Loucy (cell line): Measurements from ENCODE around the gene RCC1.
"Not testable (repeated sequence)": the region's sequence is repeated elsewhere in the genome, so short reads cannot be mapped to it uniquely, and the experiment has no call there.

ENCODE experiments used
- EZH2phosphoT487 ChIP-seq: fragments of 200-600 bp; IDR thresholded peaks from 2 replicates; pipeline ENCODE4 v1.6.1; 2018; ENCODE audit warnings: antibody characterized with exemption, mild to moderate bottlenecking, moderate library complexity, borderline replicate concordance
- TF ChIP-seq, protein P1 (sequence below): fragments of 200-600 bp; sonication (generic); conservative IDR thresholded peaks from 2 replicates; pipeline ENCODE4 v1.5.1; 2014; ENCODE audit warnings: mild to moderate bottlenecking, antibody characterized with exemption, low read length

- TF ChIP-seq, protein P1, sequence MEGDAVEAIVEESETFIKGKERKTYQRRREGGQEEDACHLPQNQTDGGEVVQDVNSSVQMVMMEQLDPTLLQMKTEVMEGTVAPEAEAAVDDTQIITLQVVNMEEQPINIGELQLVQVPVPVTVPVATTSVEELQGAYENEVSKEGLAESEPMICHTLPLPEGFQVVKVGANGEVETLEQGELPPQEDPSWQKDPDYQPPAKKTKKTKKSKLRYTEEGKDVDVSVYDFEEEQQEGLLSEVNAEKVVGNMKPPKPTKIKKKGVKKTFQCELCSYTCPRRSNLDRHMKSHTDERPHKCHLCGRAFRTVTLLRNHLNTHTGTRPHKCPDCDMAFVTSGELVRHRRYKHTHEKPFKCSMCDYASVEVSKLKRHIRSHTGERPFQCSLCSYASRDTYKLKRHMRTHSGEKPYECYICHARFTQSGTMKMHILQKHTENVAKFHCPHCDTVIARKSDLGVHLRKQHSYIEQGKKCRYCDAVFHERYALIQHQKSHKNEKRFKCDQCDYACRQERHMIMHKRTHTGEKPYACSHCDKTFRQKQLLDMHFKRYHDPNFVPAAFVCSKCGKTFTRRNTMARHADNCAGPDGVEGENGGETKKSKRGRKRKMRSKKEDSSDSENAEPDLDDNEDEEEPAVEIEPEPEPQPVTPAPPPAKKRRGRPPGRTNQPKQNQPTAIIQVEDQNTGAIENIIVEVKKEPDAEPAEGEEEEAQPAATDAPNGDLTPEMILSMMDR = not testable (repeated sequence)
- TF ChIP-seq EZH2phosphoT487 = not testable (repeated sequence)
Measured at GRCh38 chr1:28572891-28573290, 67.0 kb downstream of the RCC1 start.
